Mammary microvascular endothelial cell (primary cell): ENCODE data around the gene ODF4. TPM values are rescaled to one million over a fixed set of nuclear protein-coding genes. Genes with fewer than 3 reads are reported as not detected.

ENCODE experiments used
- total RNA-seq: library from RNA; depleted of rRNA; stranded (reverse); fragments of >200 nt; gene quantifications from 2 replicates; pipeline ENCODE4 v1.2.3, GENCODE V29; 2015

ODF4 gene
- total RNA-seq: not detected in 2 replicates

GRCh38 chr17:8339540-8339939, at the start of gene ODF4:
ODF4 (plus strand) TSS chr17:8339840; CDS start chr17:8340052, 212 bp downstream.

GRCh38 chr17:8376271-8377067, 36.8 kb downstream of the ODF4 start, which contains the start of gene KRABD2:
KRABD2 (minus strand) TSS chr17:8376704.

GRCh38 chr17:8383143-8383822, 43.6 kb downstream of the ODF4 start, which contains the start of gene RPL26:
RPL26 (minus strand) TSS chr17:8383193; CDS start chr17:8382310, 883 bp downstream.

Other genes starting within 250 kb of the ODF4 start
- not detected in 2 replicates for gene ALOXE3, start 221.3 kb upstream of the ODF4 start, total RNA-seq
- 0.13 and 6.6 TPM in 2 replicates for gene HES7, start 215.7 kb upstream of the ODF4 start, total RNA-seq
- 14.5 and 20.3 TPM in 2 replicates for gene PER1, start 187.4 kb upstream of the ODF4 start, total RNA-seq
- gene VAMP2, start 176.9 kb upstream of the ODF4 start, total RNA-seq: 4.0 and 4.1 TPM in 2 replicates
- gene TMEM107, start 163.5 kb upstream of the ODF4 start, total RNA-seq: 19.5 and 19.8 TPM in 2 replicates
- gene BORCS6, start 149.7 kb upstream of the ODF4 start, total RNA-seq: 9.8 and 12.1 TPM in 2 replicates
- gene AURKB, start 129.3 kb upstream of the ODF4 start, total RNA-seq: 71.2 and 82.5 TPM in 2 replicates
- 14.9 and 18.7 TPM in 2 replicates for gene CTC1, start 91.8 kb upstream of the ODF4 start, total RNA-seq
- gene PFAS, start 90.6 kb upstream of the ODF4 start, total RNA-seq: 47.8 and 49.5 TPM in 2 replicates
- gene RANGRF, start 51.2 kb upstream of the ODF4 start, total RNA-seq: 35.9 and 45.9 TPM in 2 replicates
- 1.7 and 2.5 TPM in 2 replicates for gene SLC25A35, start 44.4 kb upstream of the ODF4 start, total RNA-seq
- 39.4 and 210 TPM in 2 replicates for gene ARHGEF15, start 29.6 kb upstream of the ODF4 start, total RNA-seq
- 3,525 and 3,955 TPM in 2 replicates for gene RPL26, start 43.4 kb downstream of the ODF4 start, total RNA-seq
- gene RNF222, start 58.0 kb downstream of the ODF4 start, total RNA-seq: not detected in 2 replicates
- gene NDEL1, start 96.0 kb downstream of the ODF4 start, total RNA-seq: 40.2 and 55.1 TPM in 2 replicates